Pancreas (tissue), 10 donors: ENCODE data around the gene MAPK4. TPM values are rescaled to one million over a fixed set of nuclear protein-coding genes. Genes with fewer than 3 reads are reported as not detected.

Experiments
- ATAC-seq, 4 donors: fragments of 200-7000 bp; cut with Tn5 transposase; one replicate each; pipeline versions ENCODE4 v1.8.0 to v1.9.1; 2020; ENCODE audit warnings: mild to moderate bottlenecking in 4 of 4, moderate library complexity in 4 of 4
- DNase-seq, 6 donors: peaks; one replicate each; pipeline ENCODE4 v3.0.0-alpha.2; 2020
- FAIRE-seq: peaks from 2 replicates; lab custom pipeline; 2012; peaks lifted over from hg19 to GRCh38; lab: Jason Lieb, UNC
- H3K27ac ChIP-seq, 4 donors: fragments of 200-600 bp; sonication (generic); 1 replicate in 3 of 4; 2 replicates in 1 of 4; pipeline versions ENCODE4 v1.5.0 to v1.8.0; 2020
- H3K27me3 ChIP-seq, 4 donors: fragments of 200-600 bp; one replicate each; pipeline ENCODE4 v1.8.0; 2021
- H3K36me3 ChIP-seq, 3 donors: fragments of 200-600 bp; sonication (generic) in 1 of 3; one replicate each; pipeline versions ENCODE4 v1.5.0 to v1.8.0; 2020 to 2021
- H3K4me1 ChIP-seq, 3 donors: fragments of 200-600 bp; one replicate each; pipeline ENCODE4 v1.8.0; 2021
- H3K4me3 ChIP-seq, 4 donors: fragments of 200-600 bp; sonication (generic) in 2 of 4; one replicate each; pipeline versions ENCODE4 v1.5.0 to v1.8.0; 2020 to 2021
- H3K9me3 ChIP-seq, 4 donors: fragments of 200-600 bp; one replicate each; pipeline ENCODE4 v1.8.0; 2021
- WGBS, 2 donors: extraction: QIAGEN DNeasy Blood & Tissue Kit; methylation state at CpG; one replicate each; pipeline ENCODE4 v1.1.7; 2013; 5-methylcytosine and 5-hydroxymethylcytosine counted together
- intact Hi-C, 3 donors: fragments of 100-400 bp; cut with DNase I; formaldehyde crosslinking; loops; one replicate each; pipeline versions ENCODE4 v1.11.1 to v1.14.2; 2022
- polyA plus RNA-seq, 2 donors: library from polyadenylated mRNA; stranded (reverse); fragments of 200-250 nt; gene quantifications; one replicate each; pipeline ENCODE4 v1.2.3, GENCODE V29; 2013
- total RNA-seq, 6 donors: library from RNA; stranded (reverse); fragmentation: NEBNext Ultra II Directional in 4 of 6; extraction: Animal tissue kit (Norgen Biotek cat#: 25700) in 4 of 6; gene quantifications; one replicate each; pipeline versions ENCODE4 v1.2.1 to v1.2.4, GENCODE V29; 2021 to 2023
- TF ChIP-seq, protein P1 (sequence below), 4 donors: fragments of 200-600 bp; sonication (generic) in 3 of 4; IDR thresholded peaks; one replicate each; pipeline versions ENCODE4 v1.5.0 to v1.8.0; 2021; ENCODE audit warnings: antibody characterized with exemption in 4 of 4
- donor health status: healthy with polysubstance abuse.
- donor health status: DM: no; HTN: no; CAD: no; lungs with moderate emphysema.
- donor health status: DM: no; HTN: no; CAD: no.
- donor health status: control.
- donor health status: control.
- donor health status: Bipolar disorder and iron deficiency.
- donor health status: DM: yes; HTN: yes; CAD: no.
- donor health status: DM: no; HTN: no; CAD: no.
- donor health status: DM: no; HTN: no; CAD: no.
- donor health status: DM: yes; HTN: yes; CAD: no.

MAPK4 gene
- total and polyA plus RNA-seq, 8 donors: 0.46 to 2.5 (median 0.80) TPM

DNA sequence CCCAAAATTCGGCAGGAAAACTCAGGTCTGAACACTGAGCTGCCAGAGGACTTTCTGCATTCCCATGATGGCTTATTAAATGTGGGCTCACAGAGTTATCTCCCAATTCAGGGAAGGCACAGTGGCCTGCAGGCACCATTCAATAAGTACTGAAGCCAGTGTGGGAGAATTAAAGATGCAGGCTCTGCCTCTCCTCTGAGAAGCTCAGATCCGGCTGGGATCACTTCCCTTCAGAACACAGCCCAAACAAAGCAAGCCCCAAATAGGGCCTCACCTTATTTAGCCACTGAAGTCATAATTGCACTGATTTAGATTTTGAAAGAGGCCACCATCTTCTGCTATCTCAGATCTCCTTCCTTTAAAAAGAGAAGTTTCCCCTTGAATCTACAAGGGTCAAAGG is 94.3 kb downstream of the MAPK4 start:
- H3K9me3 ChIP-seq: no peaks in the 10 kb centered on the region
- no peak for DNase-seq
- no peak for ATAC-seq
- intact Hi-C loops: no loop called here
- H3K27ac ChIP-seq: no peak overlapping the region
- H3K36me3 ChIP-seq: no peaks in the 10 kb centered on the region
- 68 to 86% methylated on average over 2 of the region's 2 CpGs for WGBS, 2 donors
- no peak for FAIRE-seq
- no peaks in the 10 kb centered on the region for H3K4me1 ChIP-seq
- H3K27me3 ChIP-seq: no peaks in the 10 kb centered on the region
- TF ChIP-seq, protein P1, sequence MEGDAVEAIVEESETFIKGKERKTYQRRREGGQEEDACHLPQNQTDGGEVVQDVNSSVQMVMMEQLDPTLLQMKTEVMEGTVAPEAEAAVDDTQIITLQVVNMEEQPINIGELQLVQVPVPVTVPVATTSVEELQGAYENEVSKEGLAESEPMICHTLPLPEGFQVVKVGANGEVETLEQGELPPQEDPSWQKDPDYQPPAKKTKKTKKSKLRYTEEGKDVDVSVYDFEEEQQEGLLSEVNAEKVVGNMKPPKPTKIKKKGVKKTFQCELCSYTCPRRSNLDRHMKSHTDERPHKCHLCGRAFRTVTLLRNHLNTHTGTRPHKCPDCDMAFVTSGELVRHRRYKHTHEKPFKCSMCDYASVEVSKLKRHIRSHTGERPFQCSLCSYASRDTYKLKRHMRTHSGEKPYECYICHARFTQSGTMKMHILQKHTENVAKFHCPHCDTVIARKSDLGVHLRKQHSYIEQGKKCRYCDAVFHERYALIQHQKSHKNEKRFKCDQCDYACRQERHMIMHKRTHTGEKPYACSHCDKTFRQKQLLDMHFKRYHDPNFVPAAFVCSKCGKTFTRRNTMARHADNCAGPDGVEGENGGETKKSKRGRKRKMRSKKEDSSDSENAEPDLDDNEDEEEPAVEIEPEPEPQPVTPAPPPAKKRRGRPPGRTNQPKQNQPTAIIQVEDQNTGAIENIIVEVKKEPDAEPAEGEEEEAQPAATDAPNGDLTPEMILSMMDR (IDR thresholded peaks at IDR 0.05): no peak
- no peak overlapping the region for H3K4me3 ChIP-seq

DNA sequence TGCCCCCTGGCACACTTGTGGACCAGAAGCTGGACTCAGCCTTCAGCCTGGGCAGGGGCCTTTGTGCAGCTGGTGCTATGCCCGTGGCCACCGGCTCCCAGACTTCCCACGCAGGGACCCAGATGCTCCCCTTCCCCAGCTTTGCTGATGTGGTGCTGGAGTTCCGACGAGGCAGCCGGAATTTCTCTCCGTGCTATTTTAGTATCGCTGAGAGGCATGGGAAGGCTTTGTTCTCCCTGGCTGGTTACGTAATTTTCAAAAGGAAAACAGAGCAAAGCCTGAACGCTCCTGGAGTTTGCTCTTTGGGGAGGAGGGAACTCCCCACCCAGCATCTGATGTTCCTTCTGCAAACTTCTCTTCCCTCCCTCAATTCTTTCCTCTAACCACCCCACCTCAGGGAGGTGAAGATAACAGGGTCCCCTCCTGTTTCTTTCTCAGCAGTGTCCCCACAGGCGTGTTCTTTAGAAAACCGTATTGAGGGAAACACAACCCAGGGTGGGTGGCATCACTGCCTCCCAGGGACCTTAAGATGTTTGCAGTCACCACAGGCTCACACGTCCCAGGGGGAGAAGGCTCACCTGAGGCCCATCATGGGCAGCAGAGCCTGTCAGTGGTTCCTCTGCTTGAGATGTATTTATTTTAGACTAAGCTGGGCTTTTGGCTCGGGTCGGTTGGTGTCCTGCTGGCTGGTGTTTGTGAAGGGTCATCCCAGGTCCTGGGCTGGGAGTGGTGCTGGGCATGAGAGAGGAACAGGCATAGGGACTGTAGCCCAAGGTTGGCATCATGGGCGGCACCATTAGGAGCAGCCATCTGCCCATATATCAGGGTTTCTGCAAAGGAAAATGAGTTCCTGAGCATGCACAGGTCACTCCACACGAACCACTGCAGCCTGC is 95.0 kb downstream of the MAPK4 start:
- DNase-seq (no peak), FAIRE-seq (no peak), ATAC-seq (no peak)
- no peaks in the 10 kb centered on the region for H3K4me1 ChIP-seq
- H3K9me3 ChIP-seq: no peaks in the 10 kb centered on the region
- WGBS, 2 donors: 68 to 72% methylated on average over 17 of the region's 17 CpGs
- intact Hi-C loops: no loop called here
- H3K4me3 ChIP-seq: no peak overlapping the region
- H3K27ac ChIP-seq: no peak overlapping the region
- H3K27me3 ChIP-seq: no peaks in the 10 kb centered on the region
- TF ChIP-seq, protein P1 (IDR thresholded peaks at IDR 0.05): no peak
- H3K36me3 ChIP-seq: no peaks in the 10 kb centered on the region

DNA sequence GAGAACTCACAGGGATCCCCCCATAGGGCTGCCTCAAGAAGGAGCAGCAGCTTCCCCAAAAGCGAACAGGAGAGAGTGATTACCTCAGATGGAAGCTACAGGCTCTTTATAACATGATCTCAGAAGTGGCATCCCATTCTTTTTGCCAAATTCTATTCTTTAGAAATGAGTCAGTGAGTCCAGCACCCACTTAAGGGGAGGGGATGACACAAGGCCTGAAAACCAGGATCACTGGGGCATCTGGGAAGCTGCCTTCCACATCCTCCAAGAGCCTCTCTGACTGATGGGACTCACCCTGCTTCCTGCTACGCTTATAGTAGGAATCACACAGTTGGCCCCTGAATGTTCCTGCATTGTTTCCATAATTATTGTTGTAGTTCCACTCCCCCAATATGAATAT is 96.5 kb downstream of the MAPK4 start:
- H3K4me1 ChIP-seq: no peaks in the 10 kb centered on the region
- no peak for ATAC-seq
- WGBS, 2 donors: 86 to 95% methylated on average over 2 of the region's 2 CpGs
- TF ChIP-seq, protein P1 (IDR thresholded peaks at IDR 0.05): no peak
- no peak overlapping the region for H3K27ac ChIP-seq
- intact Hi-C loops: no loop called here
- no peaks in the 10 kb centered on the region for H3K27me3 ChIP-seq
- no peaks in the 10 kb centered on the region for H3K9me3 ChIP-seq
- no peak overlapping the region for H3K4me3 ChIP-seq
- no peaks in the 10 kb centered on the region for H3K36me3 ChIP-seq
- DNase-seq: no peak
- FAIRE-seq: no peak

DNA sequence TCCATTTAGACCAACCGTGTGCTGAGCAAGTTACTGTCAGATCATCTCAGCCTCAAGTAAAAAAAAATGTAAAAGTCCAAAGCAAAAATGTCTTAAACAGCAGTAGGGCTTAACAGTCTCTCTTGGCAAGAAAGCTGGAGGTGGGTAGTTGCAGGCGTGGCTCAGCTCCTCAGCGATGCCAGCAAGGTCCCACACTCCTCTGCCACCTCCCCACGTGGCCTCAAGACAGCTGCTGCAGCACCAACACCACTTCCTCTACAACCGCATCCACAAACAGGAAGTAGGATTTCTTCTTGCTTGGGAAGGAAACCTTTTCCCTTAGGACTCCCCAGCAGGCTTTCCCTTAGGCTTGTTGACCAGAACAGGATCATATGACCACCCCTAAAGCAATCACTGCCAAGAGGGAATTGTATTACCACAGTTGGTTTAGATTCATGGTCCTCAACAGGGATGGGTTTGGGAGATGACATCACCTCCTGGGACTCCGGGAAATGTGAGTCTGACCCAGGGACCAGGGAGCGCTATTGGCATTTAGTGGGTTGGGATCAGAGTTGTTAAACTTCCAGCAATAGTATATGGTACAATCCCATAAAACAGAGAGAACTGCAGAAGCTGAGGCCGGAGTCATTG is 97.1 kb downstream of the MAPK4 start:
- FAIRE-seq (no peak), DNase-seq (no peak), ATAC-seq (no peak)
- Histone ChIP-seq H3K27ac (no peak overlapping the region), H3K36me3 (no peaks in the 10 kb centered on the region), H3K4me3 (no peak overlapping the region), H3K4me1 (no peaks in the 10 kb centered on the region), H3K27me3 (no peaks in the 10 kb centered on the region), H3K9me3 (no peaks in the 10 kb centered on the region)
- WGBS, 2 donors: 85 to 90% methylated on average over 8 of the region's 8 CpGs
- TF ChIP-seq, protein P1 (IDR thresholded peaks at IDR 0.05): no peak
- intact Hi-C loops: no loop called here

DNA sequence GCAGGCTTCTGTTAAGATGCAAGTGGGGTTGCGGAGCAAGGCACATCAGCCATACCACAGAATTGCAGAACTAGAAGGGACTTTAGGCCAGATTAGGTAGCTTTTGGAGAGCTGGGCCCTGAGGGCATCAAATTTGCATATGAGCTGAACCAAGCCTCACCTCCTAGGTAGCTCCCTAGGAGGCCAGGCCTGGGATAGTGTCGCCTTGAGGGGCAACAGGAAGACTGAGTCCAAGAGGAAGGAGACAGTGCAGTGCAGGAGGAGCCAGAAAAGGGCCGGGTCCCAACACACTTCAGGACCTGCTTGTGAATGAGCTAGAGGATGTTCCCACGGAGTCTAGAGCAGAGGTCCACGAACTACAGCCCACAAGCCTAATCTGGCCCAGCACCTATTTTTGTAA is 98.7 kb downstream of the MAPK4 start:
- H3K36me3 ChIP-seq: no peaks in the 10 kb centered on the region
- H3K27me3 ChIP-seq: no peaks in the 10 kb centered on the region
- FAIRE-seq: no peak
- no peak for DNase-seq
- H3K4me3 ChIP-seq: no peak overlapping the region
- TF ChIP-seq, protein P1 (IDR thresholded peaks at IDR 0.05): no peak
- intact Hi-C loops: no loop called here
- H3K27ac ChIP-seq: no peak overlapping the region
- 93 to 94% methylated on average over 5 of the region's 5 CpGs for WGBS, 2 donors
- H3K4me1 ChIP-seq: no peaks in the 10 kb centered on the region
- H3K9me3 ChIP-seq: no peaks in the 10 kb centered on the region
- no peak for ATAC-seq
